HG03135 (cell line): ENCODE results near the gene LAMC1.

Experiments
- ATAC-seq: cut with Tn5 transposase; IDR thresholded peaks from one replicate; pipeline ENCODE4 v1.9.1; 2021; ENCODE audit warnings: mild to moderate bottlenecking, moderate library complexity; ENCODE audit not compliant: unreplicated experiment

Gene LAMC1

GRCh38 chr1:183101841-183102276, 78.6 kb downstream of the LAMC1 start:
- ATAC-seq = no peak

- no peak for ATAC-seq
Measured at GRCh38 chr1:183103147-183103546, 79.9 kb downstream of the LAMC1 start.

- no peak for ATAC-seq
Measured at GRCh38 chr1:183103577-183103976, 80.4 kb downstream of the LAMC1 start.

GRCh38 chr1:183105449-183105848, 82.2 kb downstream of the LAMC1 start:
- no peak for ATAC-seq

- no peak for ATAC-seq
Measured at GRCh38 chr1:183106166-183106565, 82.9 kb downstream of the LAMC1 start.

- no peak for ATAC-seq
Measured at GRCh38 chr1:183106746-183107145, 83.5 kb downstream of the LAMC1 start.

- ATAC-seq = no peak
Measured at GRCh38 chr1:183110326-183110880, 87.2 kb downstream of the LAMC1 start.

- ATAC-seq = no peak
Measured at GRCh38 chr1:183114441-183114840, 91.2 kb downstream of the LAMC1 start.

- ATAC-seq = no peak
Measured at GRCh38 chr1:183116416-183116815, 93.2 kb downstream of the LAMC1 start.

- ATAC-seq = no peak
Measured at GRCh38 chr1:183121609-183122008, 98.4 kb downstream of the LAMC1 start.

GRCh38 chr1:183124259-183124658, 101.0 kb downstream of the LAMC1 start:
- no peak for ATAC-seq

- no peak for ATAC-seq
Measured at GRCh38 chr1:183125279-183125999, 102.2 kb downstream of the LAMC1 start.

GRCh38 chr1:183126000-183126366, 102.8 kb downstream of the LAMC1 start:
- no peak for ATAC-seq

- ATAC-seq = no peak
Measured at GRCh38 chr1:183126528-183126927, 103.3 kb downstream of the LAMC1 start.

- ATAC-seq = no peak
Measured at GRCh38 chr1:183129921-183130690, 106.9 kb downstream of the LAMC1 start.

GRCh38 chr1:183131166-183131565, 107.9 kb downstream of the LAMC1 start:
- no peak for ATAC-seq

GRCh38 chr1:183135336-183135735, 112.1 kb downstream of the LAMC1 start:
- no peak for ATAC-seq

GRCh38 chr1:183137782-183138181, 114.6 kb downstream of the LAMC1 start:
- no peak for ATAC-seq

- ATAC-seq = no peak
Measured at GRCh38 chr1:183138301-183138700, 115.1 kb downstream of the LAMC1 start.

- no peak for ATAC-seq
Measured at GRCh38 chr1:183139281-183139942, 116.2 kb downstream of the LAMC1 start.

- ATAC-seq = no peak
Measured at GRCh38 chr1:183140633-183141032, 117.4 kb downstream of the LAMC1 start.
